HG03457 (cell line): ENCODE results near the gene MORC1.
A peak's percentile ranks its signal among the peaks of the same experiment; 100 is the strongest.
"Not testable (repeated sequence)": the region's sequence is repeated elsewhere in the genome, so short reads cannot be mapped to it uniquely, and the experiment has no call there.

Source experiments
- ATAC-seq: cut with Tn5 transposase; IDR thresholded peaks from one replicate; pipeline ENCODE4 v1.9.1; 2021; ENCODE audit warnings: moderate number of reproducible peaks; ENCODE audit not compliant: unreplicated experiment

MORC1 gene

DNA sequence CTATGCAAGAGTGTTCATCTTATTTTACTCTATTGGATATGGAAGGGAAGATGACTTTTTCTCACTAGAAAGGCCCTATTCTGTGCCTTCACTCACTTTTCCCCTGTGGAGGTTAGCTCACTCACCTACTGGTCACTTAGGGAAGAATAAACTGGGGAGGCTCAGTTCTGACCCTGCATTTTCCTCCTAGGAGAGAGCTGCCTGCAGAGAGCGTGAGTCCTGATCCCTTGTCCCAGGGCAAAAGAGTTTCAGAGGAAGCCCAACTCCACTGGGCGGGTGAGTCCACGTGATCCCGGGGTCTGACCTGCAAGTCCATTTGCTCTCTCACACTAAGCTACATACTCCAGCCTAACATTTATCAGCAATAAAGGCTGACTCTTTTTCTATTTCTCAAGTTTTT is 8.4 kb downstream of the MORC1 start:
- ATAC-seq: no peak

DNA sequence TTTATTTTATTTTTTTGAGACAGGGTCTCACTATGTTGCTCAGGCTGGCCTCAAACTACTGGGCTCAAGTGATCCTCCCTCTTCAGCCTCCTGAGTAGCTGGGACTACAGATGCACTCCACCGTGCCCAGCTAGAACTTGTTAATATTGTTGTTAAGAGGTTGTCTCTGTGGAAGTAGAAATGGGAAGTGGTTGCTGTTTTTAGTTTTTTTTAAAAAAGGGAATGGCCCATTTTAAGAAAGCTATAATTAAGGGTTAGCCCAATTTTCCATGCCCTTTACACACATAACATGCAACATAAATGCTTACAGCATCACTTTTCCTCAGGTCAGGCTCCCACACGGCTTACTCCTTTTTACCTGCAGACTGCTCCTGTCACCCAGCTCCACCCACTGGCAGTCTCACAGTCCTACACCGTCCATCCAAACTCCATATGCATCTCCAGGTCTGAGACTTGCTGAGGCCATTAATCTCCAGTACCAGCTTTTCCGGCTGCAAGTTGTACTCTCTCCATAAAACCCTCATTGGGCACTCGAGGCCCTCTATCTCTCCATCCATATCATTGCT is 19.8 kb downstream of the MORC1 start:
- ATAC-seq: no peak

DNA sequence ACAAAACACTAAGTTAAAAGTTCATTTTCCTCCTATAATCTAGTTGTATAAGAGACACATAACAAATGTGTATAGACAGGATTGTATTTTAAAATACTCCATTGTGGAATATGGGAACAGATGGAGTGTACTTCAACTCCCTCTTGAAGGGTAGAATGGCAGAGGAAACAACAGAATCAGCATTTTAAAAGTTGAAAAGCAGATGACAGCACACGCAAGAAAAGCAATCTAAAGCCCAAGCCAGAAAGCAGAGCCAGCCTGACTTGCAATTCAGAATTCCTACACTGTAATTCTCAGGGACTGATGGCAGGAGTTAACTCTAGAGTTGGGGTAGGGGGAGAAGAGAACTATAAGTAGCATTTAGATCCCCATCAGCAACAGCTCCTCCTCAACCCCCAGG is 22.8 kb downstream of the MORC1 start:
- no peak for ATAC-seq

DNA sequence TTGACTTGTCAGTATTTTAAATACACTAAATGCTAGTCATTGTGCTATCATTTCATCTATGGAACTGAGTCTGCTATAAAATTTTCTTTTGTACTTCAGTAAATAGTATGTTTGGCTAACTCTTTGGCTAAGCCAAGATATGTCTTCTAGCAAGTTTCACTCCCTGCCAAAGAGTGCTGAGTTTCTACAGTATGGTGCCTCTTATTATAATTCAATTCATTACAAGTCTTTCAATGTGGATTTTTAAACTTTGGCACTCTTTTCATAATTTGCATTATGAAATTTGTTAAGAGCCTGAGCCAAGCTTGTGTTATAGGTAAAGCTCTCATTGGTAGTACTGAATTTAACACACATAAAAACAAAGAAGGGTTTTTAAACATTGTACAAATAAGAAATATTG is 24.4 kb downstream of the MORC1 start:
- ATAC-seq: no peak

DNA sequence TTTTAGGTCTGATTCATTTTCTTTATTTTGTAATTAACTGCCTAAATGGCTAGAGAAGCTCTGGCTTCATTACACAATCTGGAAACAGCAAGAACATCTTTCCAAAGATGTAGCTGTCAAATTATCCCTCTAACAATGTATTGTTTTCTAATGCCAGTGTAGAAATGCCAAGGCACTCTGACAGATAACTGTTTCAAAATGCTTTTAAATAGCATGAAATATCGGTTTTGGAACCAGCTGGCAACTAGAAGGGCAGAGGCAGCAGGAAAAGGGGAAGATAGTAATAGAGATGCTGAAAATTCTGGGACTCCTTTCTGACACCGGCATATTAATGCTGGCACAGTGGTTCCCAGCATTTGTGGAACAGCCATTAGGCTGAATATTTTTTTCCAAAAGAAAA is 26.1 kb downstream of the MORC1 start:
- ATAC-seq: no peak

DNA sequence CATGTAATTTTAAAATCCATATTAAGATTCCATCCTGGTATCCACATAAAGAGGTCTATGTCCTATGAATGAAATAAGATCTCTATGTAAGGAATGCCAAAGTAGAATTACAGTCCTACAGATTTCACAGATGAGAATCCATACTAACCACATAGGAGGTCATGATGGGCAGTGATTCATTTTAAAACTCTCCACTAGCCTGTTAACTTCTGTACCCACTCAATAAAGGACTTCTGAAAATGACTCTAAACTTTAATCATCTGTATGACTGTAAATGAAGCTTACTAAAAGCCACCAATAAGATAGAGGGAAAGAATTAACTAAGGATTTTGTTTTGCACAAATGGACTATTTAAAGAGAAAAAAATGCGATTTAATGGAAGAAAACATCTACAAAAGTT is 28.7 kb downstream of the MORC1 start:
- no peak for ATAC-seq

DNA sequence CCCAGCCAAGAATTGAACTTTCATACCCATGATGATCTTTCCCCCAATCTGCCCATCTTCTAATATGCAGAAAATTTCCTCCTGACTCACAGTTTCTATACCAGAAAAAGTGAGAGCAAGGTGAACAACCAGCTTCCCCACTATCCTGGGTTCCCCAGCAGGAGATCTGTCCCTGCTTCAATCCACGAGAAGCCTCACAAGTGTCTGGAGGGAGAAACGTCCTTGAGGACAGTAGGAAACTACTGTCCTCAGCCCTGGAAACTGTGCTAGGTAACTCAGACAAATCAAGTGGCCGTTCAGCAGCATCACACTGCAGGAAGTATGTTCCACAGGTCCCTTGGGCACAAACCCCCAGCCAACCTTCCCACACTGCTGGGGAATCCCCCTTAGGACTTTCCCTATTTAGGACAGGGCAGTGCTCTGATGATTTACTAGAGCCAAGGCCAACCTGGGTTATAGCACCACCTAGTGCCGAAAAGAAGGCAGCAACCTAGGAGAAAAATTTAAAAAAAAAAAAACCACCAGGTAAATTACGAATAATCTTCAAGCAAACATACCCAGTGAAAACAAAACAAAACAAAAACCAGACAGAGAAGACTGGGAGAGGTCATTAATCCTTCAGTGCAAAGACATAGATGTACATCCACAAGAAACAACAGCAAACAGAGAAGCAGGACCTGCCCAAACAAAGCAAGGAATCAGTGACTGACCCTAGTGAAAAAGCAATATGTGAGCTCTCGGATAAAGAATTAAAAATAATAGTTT is 36.0 kb downstream of the MORC1 start:
- ATAC-seq: peak; percentile 100

DNA sequence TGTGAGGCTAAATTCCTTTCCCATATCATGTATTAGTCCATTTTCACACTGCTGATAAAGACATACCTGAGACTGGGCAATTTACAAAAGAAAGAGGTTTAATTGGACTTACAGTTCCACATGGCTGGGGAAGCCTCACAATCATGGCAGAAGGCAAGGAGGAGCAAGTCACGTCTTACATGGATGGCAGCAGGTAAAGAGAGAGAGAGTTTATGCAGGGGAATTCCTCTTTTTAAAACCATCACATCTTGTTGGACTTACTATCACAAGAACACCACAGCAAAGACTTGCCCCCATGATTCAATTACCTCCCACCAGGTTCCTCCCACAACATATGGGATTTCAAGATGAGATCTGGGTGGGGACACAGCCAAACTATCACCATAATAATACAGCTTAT is 37.8 kb downstream of the MORC1 start:
- not testable (repeated sequence) for ATAC-seq

DNA sequence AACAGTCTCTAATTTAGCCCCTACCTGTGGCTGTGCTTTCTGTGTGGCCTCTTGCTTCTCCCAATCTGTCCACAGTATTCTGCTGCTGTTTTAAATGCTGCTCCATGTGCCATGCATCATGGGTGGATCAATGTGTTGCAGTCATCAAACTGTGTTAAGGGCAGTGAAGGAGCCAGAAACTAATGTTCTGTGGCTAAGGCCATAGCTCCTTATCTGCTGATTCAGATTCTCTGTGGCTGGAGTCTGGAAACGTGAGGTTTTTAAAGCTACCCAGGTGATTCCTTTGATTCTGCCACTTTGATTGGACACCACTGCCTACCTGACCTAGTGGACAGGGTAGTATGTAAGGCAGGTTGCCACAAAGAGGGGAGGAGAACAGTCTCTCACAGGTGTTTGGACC is 44.8 kb downstream of the MORC1 start:
- no peak for ATAC-seq

DNA sequence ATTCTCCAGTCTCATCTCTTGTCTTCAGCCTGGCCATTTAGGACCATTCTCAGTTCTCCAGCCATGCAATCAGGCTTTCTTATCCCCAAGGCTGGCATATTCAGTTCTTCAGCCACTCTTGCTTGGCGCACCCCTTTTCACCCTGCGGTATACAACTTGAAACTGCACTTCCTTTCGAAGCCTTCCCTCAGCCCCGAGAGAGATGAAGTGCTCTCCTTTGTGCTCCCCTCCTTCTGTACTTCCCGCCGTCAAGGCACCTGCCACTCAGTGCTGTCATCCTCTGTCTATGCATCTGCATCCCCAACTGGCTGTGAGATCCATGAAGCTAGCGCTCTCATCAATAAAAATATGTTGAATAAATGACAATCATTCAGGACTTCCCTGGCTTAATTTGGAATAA is 45.7 kb downstream of the MORC1 start:
- ATAC-seq: peak; percentile 75

DNA sequence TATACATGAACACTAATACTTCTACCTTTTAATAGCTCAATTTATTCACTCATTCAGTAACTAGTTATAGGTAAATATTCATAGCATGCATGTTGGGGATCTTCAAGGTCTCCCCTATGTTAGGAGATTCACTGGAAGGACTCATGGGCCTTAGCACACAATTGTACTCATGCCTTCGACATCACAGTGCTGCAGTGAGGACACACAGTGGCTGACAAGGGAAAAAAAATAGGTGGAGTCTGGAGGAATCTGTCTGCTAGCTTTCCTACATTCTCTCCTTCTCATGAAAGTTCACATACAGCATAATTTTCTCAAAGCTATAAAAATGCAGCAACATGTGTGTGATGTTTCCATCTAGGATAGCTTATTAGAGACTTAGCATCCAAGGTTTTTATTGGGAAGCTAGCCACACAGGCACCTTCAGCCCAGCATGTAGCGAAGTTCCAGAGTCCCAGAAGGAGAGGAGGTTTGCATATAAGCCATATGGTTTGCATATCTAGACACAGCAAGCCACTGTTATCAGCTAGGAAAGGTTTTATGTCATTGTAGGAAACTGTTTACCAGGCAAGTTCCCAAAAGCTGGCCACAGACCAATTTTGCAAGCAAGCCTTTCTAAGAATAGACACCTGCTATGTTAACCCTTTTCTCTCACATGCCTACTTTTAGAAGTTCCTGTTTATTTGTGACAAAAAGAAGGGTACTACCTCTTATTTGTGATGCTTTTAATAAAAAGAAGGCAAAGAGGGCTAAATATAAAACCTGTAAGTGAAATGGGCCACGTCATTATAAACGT is 46.4 kb downstream of the MORC1 start:
- ATAC-seq: peak; percentile 47

DNA sequence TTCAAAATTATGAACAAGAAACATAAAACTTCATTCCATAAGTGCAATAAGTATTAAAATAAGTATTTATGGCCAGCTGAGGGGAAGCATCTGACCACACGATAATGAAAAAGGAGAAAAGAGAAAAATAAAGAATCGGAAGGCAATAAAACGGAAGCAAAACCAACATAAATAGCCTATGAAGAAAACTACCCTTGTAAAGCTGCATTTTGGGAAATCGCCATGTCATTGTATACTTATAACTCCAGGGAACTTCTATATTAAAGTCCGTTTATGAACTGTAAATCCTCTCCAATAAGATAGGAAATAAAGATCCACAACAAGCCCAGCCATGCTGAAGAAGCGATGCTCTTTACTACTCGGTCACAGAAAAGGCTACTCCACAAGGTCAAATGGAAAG is 47.7 kb downstream of the MORC1 start:
- ATAC-seq: no peak

DNA sequence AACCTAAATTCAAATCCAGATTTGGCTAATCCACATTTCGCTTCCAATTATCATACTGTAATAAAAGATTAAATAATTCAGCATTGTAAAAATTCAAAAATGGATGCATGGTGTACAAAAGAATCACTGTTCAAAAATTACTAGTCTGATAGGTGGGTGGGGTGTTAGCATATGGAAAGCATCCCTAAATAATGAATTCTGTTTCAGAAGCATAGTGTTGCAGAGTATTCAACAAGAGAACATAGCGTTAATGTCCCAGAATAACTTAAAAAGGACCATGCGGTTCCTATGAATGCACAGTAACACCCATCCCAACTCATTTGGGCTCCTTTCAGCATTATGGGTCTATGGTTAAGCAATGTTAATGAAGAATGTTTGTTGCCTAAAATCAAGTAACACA is 51.1 kb downstream of the MORC1 start:
- no peak for ATAC-seq

DNA sequence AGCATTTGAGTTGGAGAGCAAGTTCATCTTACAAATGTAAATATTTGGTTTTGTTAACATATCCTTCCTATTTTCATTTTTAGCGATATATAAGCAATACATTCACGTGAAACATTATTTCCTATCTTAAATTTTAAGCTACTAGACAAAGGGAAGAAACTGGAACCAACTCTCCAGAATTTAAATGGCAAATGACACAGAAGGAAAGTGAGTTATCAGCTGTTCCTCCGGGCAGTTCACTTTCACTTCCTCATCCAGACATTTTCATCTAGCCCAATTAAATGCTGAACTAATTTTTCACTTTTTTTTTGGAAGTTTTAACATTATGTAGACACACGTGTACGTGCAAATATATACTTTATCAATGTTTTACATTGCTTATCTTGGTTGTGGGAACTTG is 58.7 kb downstream of the MORC1 start:
- ATAC-seq: peak; percentile 61

DNA sequence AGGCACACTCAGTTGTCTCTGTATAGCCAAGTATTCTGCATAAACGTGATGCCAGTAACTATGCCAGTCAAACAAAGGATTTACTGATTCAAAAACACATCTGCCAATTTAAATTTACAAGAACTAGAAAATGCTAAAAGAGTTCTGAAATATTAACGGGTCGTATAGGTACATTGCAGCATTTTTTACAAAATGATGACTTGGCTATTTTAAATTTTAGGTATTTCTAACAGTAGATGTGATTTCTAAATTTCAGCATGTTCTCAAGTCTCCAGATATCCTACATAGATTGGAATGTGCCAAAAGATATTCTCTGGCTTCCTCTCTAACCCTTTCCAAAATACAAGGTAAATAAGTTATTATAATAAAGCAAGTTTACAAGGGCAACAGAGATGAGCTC is 60.3 kb downstream of the MORC1 start:
- no peak for ATAC-seq

DNA sequence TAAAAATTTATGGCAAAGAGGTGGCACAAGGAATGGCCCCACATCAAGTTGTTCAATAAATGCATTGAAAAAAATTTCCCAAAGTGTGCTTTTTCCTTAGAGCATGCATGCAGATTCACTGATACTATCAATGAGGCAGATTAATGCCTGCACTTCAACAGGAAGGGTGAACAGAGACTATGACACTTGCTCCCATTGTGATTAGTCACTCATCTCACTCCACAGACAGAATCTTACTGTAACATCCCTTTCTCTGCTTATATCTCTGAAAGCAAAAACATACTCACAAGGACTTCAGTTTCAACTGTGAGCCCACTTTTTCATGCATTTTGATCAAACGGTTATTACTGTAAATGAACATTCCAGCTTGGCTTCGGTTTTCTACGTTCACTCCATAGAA is 60.9 kb downstream of the MORC1 start:
- ATAC-seq: no peak

DNA sequence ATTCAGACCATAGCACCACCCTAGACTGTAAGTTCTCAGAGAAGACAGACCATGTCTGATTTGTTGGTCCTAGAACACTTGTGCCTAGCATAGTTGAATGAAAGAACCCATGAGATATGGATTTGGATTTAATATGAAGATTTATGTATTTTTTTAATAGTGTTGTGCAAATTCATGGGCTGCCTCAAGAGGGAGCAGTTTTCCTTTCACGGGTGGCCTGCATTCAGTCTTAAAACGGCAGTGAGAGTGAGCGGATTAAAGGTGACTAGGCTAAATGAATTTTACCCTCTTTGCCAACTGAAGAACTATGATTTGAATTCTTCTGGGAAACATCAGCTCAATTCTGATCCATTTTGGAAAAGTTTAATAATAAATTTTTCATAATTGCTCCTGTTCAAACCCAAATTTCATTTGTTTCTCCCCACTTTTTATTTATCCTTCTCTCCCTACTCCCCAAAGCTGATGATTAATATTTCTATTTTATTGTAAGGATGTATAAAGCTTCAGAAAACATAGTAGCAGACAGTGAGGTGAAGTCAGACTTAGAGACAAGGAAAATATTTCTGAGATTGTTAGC is 67.3 kb downstream of the MORC1 start:
- ATAC-seq: no peak

DNA sequence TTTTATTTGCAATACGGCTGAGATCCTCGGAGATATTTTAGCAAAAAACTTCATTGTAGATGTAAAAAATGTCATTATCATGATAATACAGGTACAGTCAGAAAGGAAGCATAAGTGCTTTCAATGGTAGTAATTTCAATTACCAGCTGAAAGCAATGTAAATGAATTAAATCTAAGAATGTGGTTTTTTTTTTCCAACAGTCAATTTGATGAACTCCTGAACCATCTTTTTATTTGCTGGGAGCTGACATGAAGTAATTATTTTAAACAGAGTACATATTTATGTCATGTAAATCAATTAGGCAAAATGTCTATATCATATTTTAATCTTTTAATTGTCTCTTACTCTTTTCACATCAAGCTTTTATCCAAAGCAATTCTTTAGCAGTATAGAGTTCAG is 70.6 kb downstream of the MORC1 start:
- ATAC-seq: no peak

DNA sequence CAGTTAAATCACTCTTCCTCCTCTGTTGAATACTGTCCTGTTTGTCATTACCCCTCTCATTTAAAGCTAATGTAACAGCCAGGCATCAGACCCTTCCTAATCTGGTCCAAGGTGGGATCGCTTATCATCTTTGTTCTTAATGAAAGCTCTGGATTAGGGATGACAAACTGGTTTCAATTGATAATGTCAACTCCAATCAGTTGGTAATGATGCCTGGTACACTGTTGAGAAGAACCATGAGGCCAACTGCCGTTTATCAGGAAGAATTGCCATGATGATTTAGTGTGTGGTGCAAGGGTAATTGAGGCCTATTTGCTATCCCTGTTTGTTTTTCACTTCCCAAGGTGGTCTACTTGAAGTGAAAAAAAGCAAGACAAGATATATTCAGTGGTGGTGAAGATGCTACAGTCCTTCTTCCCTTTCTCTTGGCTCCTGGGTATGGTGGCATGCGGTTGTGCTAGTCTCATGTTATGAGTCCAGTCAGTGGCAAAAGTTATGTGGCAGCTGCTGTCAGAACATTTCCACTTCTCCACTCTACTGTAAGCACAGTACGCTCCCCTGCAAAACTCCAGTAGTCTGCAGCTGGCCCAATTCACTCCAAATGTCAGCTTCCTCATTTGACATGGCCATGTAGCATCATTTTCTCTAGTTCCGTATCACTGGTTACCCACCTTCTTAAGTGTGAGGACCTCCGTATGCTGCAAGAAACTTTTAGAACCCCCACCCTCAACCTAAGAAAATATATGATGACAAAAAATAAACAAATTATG is 72.5 kb downstream of the MORC1 start:
- no peak for ATAC-seq

DNA sequence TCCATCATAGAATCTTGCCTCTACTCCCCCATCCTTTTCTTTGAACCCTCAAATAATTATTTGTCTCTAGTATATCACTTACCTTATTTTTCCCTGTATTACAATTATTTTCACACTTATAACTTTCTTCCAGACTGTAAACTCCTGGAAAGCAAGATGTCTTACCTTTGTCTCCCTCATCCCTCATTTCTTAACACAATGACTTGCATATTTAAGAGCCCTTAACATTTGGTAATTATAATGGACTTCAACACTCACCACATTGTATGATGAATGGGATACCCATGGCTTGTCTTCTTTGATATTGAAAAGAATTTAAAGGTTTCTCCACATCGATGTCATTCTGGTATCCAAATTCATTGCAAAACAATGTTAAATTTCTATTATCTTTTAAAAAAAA is 82.9 kb downstream of the MORC1 start:
- ATAC-seq: no peak

DNA sequence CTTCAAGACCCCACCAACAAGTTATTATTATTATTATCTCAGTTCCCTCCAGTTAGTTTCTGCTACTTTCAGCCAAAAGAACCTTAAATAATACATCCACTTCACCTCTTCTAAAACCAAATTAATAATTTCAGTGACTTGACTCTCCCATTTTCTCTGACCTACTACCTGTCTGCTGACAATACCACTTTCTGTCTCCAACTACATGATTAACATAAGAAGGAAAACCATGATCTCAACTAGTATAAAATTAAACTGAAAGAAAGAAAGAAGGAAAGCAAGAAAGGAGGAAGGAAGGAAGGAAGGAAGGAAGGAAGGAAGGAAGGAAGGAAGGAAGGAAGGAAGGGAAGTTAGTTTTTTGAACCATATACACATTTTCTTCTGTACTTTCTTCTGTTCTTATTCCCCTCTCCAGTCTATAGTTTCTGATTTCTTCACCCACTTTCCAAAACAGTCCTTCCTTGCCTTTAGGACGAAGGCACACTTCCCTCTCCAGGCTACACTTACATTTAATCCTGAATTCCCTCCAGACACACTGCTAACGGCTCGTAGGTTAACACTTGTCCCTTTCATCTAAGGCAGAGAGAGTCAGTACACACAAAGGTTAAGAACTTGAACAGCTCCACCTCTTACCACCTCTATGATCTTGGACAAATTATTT is 84.8 kb downstream of the MORC1 start:
- ATAC-seq: no peak
